Occipital lobe (tissue), 2 donors: ENCODE data around the gene SPRR2F. TPM values are rescaled to one million over a fixed set of nuclear protein-coding genes. Genes with fewer than 3 reads are reported as not detected.
"Not testable (repeated sequence)": the region's sequence is repeated elsewhere in the genome, so short reads cannot be mapped to it uniquely, and the experiment has no call there.

Experiments used
- DNase-seq: peaks from one replicate; lab custom pipeline; 2025; lab: John Stamatoyannopoulos, UW
- total RNA-seq: library from RNA; depleted of rRNA; stranded (reverse); fragments of >200 nt; gene quantifications from one replicate; pipeline ENCODE4 v1.2.3, GENCODE V29; 2014

The SPRR2F gene
- not detected for total RNA-seq

GRCh38 chr1:153113416-153113815 lies at the start of gene SPRR2F:
SPRR2F (minus strand) TSS chr1:153113516; CDS start chr1:153112733, 783 bp downstream.
- DNase-seq: no peak

GRCh38 chr1:153155541-153155940 lies 42.2 kb upstream of the SPRR2F start:
- no peak for DNase-seq

- no peak for DNase-seq
Measured at GRCh38 chr1:153152481-153152880, 39.2 kb upstream of the SPRR2F start.

GRCh38 chr1:153150846-153151245 lies 37.5 kb upstream of the SPRR2F start, which contains the start of gene SPRR2G:
SPRR2G (minus strand) TSS chr1:153150890; CDS start chr1:153150110, 780 bp downstream.
- no peak for DNase-seq

- DNase-seq: no peak
Measured at GRCh38 chr1:153141377-153141776, 28.1 kb upstream of the SPRR2F start.

GRCh38 chr1:153140484-153140883 lies 27.2 kb upstream of the SPRR2F start:
- DNase-seq: no peak

- no peak for DNase-seq
Measured at GRCh38 chr1:153133743-153134142, 20.4 kb upstream of the SPRR2F start.

- no peak for DNase-seq
Measured at GRCh38 chr1:153133267-153133666, 20.0 kb upstream of the SPRR2F start.

GRCh38 chr1:153128688-153129087 lies 15.4 kb upstream of the SPRR2F start:
- not testable (repeated sequence) for DNase-seq

- no peak for DNase-seq
Measured at GRCh38 chr1:153127296-153127695, 14.0 kb upstream of the SPRR2F start.

GRCh38 chr1:153125536-153125935 lies 12.2 kb upstream of the SPRR2F start:
- DNase-seq: no peak

- DNase-seq: not testable (repeated sequence)
Measured at GRCh38 chr1:153123793-153124192, 10.5 kb upstream of the SPRR2F start.

- no peak for DNase-seq
Measured at GRCh38 chr1:153122831-153123421, 9.6 kb upstream of the SPRR2F start.

GRCh38 chr1:153120945-153121344 lies 7.6 kb upstream of the SPRR2F start:
- no peak for DNase-seq

- no peak for DNase-seq
Measured at GRCh38 chr1:153119491-153119971, 6.2 kb upstream of the SPRR2F start.

- DNase-seq: not testable (repeated sequence)
Measured at GRCh38 chr1:153115264-153115663, 1.9 kb upstream of the SPRR2F start.

- DNase-seq: not testable (repeated sequence)
Measured at GRCh38 chr1:153112454-153112853, 862 bp downstream of the SPRR2F start.

GRCh38 chr1:153100245-153100644 lies 13.1 kb downstream of the SPRR2F start:
- no peak for DNase-seq

- DNase-seq: no peak
Measured at GRCh38 chr1:153099461-153100045, 13.8 kb downstream of the SPRR2F start.

- no peak for DNase-seq
Measured at GRCh38 chr1:153095764-153096163, 17.6 kb downstream of the SPRR2F start.

GRCh38 chr1:153094426-153094825 lies 18.9 kb downstream of the SPRR2F start, which contains the start of gene SPRR2E:
SPRR2E (minus strand) TSS chr1:153094526; CDS start chr1:153093751, 775 bp downstream.
- no peak for DNase-seq

GRCh38 chr1:153087652-153088051 lies 25.7 kb downstream of the SPRR2F start:
- DNase-seq: no peak

GRCh38 chr1:153081736-153082135 lies 31.6 kb downstream of the SPRR2F start:
- no peak for DNase-seq
